Measurements from ENCODE around the gene DNASE1L1.

DNA sequence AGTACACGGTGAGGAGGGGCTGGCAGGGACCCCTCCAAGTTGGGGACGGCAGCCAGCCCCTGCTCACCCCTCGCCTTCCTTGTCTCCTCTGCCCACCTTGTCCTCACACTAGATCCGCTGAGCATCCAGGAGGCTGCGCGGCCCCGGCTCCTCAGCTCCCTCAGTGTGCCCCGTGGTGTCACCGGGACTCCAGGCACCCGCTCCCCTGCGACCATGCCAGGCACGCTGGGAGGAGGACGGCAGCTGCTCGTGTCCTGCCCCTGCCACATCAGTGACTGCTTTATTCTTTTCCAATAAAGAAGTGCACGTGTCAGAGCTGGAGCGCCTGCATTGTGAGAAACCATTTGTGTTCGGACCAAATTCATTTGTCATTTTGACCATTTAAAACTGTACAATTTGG, 41.3 kb upstream of the DNASE1L1 start:
- TF ChIP-seq, protein P1, sequence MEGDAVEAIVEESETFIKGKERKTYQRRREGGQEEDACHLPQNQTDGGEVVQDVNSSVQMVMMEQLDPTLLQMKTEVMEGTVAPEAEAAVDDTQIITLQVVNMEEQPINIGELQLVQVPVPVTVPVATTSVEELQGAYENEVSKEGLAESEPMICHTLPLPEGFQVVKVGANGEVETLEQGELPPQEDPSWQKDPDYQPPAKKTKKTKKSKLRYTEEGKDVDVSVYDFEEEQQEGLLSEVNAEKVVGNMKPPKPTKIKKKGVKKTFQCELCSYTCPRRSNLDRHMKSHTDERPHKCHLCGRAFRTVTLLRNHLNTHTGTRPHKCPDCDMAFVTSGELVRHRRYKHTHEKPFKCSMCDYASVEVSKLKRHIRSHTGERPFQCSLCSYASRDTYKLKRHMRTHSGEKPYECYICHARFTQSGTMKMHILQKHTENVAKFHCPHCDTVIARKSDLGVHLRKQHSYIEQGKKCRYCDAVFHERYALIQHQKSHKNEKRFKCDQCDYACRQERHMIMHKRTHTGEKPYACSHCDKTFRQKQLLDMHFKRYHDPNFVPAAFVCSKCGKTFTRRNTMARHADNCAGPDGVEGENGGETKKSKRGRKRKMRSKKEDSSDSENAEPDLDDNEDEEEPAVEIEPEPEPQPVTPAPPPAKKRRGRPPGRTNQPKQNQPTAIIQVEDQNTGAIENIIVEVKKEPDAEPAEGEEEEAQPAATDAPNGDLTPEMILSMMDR (IDR thresholded peaks at IDR 0.05; ENCODE audit: insufficient read depth, low read depth, low read length) = no peak
- no peak for TF ChIP-seq EZH2 (IDR thresholded peaks at IDR 0.05; ENCODE audit: insufficient read depth, low read length)
